ENCODE data around the gene CALHM6.

The CALHM6 gene

GRCh38 chr6:116467096-116467495 lies 5.9 kb downstream of the CALHM6 start:
- H3K4me3 ChIP-seq (ENCODE audit: low read depth, low read length), result no peak overlapping the region
- no peak for DNase-seq (ENCODE audit: low read depth)
- TF ChIP-seq MYC (IDR thresholded peaks at IDR 0.05; ENCODE audit: low read depth, low read length) (no peak), POLR2A (IDR thresholded peaks at IDR 0.05; ENCODE audit: extremely low read depth, insufficient read length) (no peak), MAX (IDR thresholded peaks at IDR 0.05; ENCODE audit: low read depth, low read length) (no peak), CTCF (IDR thresholded peaks at IDR 0.05; ENCODE audit: low read depth, low read length) (no peak)

GRCh38 chr6:116467514-116467913 lies 6.3 kb downstream of the CALHM6 start:
- DNase-seq (ENCODE audit: low read depth), result no peak
- no peak for TF ChIP-seq POLR2A (IDR thresholded peaks at IDR 0.05; ENCODE audit: extremely low read depth, insufficient read length)
- no peak for TF ChIP-seq MYC (IDR thresholded peaks at IDR 0.05; ENCODE audit: low read depth, low read length)
- TF ChIP-seq MAX (IDR thresholded peaks at IDR 0.05; ENCODE audit: low read depth, low read length), result no peak
- TF ChIP-seq CTCF (IDR thresholded peaks at IDR 0.05; ENCODE audit: low read depth, low read length), result no peak
- H3K4me3 ChIP-seq (ENCODE audit: low read depth, low read length), result no peak overlapping the region

- TF ChIP-seq CTCF (IDR thresholded peaks at IDR 0.05; ENCODE audit: low read depth, low read length), result no peak
- no peak for TF ChIP-seq MAX (IDR thresholded peaks at IDR 0.05; ENCODE audit: low read depth, low read length)
- no peak for TF ChIP-seq POLR2A (IDR thresholded peaks at IDR 0.05; ENCODE audit: extremely low read depth, insufficient read length)
- no peak for TF ChIP-seq MYC (IDR thresholded peaks at IDR 0.05; ENCODE audit: low read depth, low read length)
- no peak for DNase-seq (ENCODE audit: low read depth)
- no peak overlapping the region for H3K4me3 ChIP-seq (ENCODE audit: low read depth, low read length)
Measured at GRCh38 chr6:116468293-116468692, 7.1 kb downstream of the CALHM6 start.

GRCh38 chr6:116471531-116471930 lies 10.4 kb downstream of the CALHM6 start:
- no peak for TF ChIP-seq MAX (IDR thresholded peaks at IDR 0.05; ENCODE audit: low read depth, low read length)
- no peak for TF ChIP-seq POLR2A (IDR thresholded peaks at IDR 0.05; ENCODE audit: extremely low read depth, insufficient read length)
- TF ChIP-seq MYC (IDR thresholded peaks at IDR 0.05; ENCODE audit: low read depth, low read length), result no peak
- no peak for TF ChIP-seq CTCF (IDR thresholded peaks at IDR 0.05; ENCODE audit: low read depth, low read length)
- H3K4me3 ChIP-seq (ENCODE audit: low read depth, low read length), result no peak overlapping the region
- no peak for DNase-seq (ENCODE audit: low read depth)

- no peak for DNase-seq (ENCODE audit: low read depth)
- TF ChIP-seq CTCF (IDR thresholded peaks at IDR 0.05; ENCODE audit: low read depth, low read length) (no peak), MYC (IDR thresholded peaks at IDR 0.05; ENCODE audit: low read depth, low read length) (no peak)
- H3K4me3 ChIP-seq (ENCODE audit: low read depth, low read length), result no peak overlapping the region
Measured at GRCh38 chr6:116472706-116473105, 11.5 kb downstream of the CALHM6 start.

- no peak for TF ChIP-seq MYC (IDR thresholded peaks at IDR 0.05; ENCODE audit: low read depth, low read length)
- TF ChIP-seq POLR2A (IDR thresholded peaks at IDR 0.05; ENCODE audit: extremely low read depth, insufficient read length), result no peak
- TF ChIP-seq CTCF (IDR thresholded peaks at IDR 0.05; ENCODE audit: low read depth, low read length), result no peak
- TF ChIP-seq MAX (IDR thresholded peaks at IDR 0.05; ENCODE audit: low read depth, low read length), result no peak
- no peak overlapping the region for H3K4me3 ChIP-seq (ENCODE audit: low read depth, low read length)
Measured at GRCh38 chr6:116475141-116475540, 14.0 kb downstream of the CALHM6 start.

More at GRCh38 chr6:116475141-116475540, 14.0 kb downstream of the CALHM6 start:
- peak; percentile 59 for DNase-seq (ENCODE audit: low read depth)

All from NB4 (cell line).